ENCODE data around the gene PDGFC. TPM values are rescaled to one million over a fixed set of nuclear protein-coding genes. Genes with fewer than 3 reads are reported as not detected.

The PDGFC gene
- total and polyA plus RNA-seq, 5 experiments from 2014 or later = not detected

DNA sequence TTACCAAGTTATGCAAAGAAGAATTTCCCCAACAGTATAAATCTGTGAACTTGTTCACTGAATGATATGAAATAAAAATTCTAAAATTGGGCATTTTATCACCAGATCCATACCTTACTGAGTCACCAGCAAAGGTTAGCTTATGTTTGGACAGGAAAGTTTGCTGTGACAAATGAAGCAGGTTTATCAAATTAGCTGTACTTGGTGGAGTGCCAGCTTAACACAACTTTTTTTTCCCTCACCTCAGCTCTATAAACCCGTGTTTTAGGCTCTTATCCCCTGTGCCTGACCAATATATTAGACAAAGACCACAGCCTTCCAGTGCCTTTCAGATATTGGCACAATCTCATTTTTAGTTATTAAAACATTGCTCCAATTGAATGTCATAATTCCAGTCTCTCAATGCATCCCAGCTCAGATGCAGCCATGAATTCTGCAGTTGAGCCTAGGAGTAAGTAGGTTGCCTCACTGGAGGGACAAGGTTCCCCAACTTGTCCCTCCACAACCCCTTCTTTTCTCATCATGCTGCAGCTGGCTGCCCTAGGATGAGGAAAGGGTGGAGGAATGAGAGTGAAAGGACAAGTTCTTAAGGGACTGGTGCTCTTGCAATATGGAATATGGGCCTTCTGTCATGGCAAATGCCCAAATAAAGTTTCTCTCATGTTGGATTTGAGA is 27.0 kb upstream of the PDGFC start:
- Mint-ChIP-seq H3K9me3 (peaks cover 10 to 33% (median 18%) of the 10 kb centered on the region in 9 donors), H3K27me3 (peaks cover 0 to 3% (median 0%) of the 10 kb centered on the region in 5 donors), H3K4me1 (no peaks in the 10 kb centered on the region), H3K27ac (no peak overlapping the region), H3K4me3 (no peak overlapping the region), H3K36me3 (peaks cover 0 to 18% (median 3%) of the 10 kb centered on the region in 3 donors)
- POLR2A ChIA-PET = no interaction called here
- DNase-seq = no peak
- no peak for ATAC-seq

DNA sequence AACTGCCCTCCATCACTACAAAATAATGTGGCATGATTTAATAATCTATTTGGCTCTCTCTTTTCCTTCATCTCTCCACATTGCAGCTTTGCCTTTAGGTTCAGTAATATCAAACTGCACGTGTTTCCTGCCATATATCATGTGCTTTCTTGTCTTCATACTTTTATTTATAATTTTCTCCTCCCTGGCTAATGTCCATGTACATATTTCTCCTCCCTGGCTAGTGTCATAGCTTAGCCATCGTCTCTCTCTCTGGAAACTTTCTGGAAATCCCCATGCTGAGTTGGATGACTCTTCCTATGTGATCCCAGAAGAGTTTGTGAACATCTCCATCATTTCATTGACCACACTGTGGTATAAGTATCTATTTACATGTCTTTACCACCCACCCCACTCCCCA is 21.3 kb upstream of the PDGFC start:
- H3K36me3 Mint-ChIP-seq = peaks cover 0 to 18% (median 3%) of the 10 kb centered on the region in 3 donors
- no peak overlapping the region for H3K27ac Mint-ChIP-seq
- no peak for ATAC-seq
- H3K4me3 Mint-ChIP-seq = no peak overlapping the region
- peaks cover 0 to 2% (median 0%) of the 10 kb centered on the region in 5 donors for H3K27me3 Mint-ChIP-seq
- peaks cover 10 to 41% (median 17%) of the 10 kb centered on the region in 9 donors for H3K9me3 Mint-ChIP-seq
- POLR2A ChIA-PET = no interaction called here
- no peaks in the 10 kb centered on the region for H3K4me1 Mint-ChIP-seq
- no peak for DNase-seq

DNA sequence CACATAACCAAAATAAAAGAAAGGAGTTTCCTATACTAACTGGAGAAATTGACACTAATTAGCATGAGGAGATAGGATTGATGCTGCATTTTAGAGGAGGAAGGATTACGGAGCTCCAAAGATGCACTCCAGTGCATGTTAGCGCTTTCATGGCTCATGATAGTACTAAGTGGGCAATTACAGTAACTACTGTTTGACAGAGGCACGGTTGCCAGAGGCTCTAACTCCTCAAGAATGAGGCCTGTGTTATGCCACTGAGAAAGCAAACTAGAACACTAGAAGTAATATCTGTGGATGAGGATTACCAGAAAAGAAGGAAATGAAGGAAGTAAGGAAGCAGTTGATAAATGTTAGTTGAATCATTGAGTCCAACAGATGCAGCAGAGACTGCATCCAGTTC is 19.6 kb upstream of the PDGFC start:
- Mint-ChIP-seq H3K4me3 (no peak overlapping the region), H3K36me3 (peaks cover 0 to 5% (median 0%) of the 10 kb centered on the region in 3 donors), H3K9me3 (peaks cover 4 to 27% (median 11%) of the 10 kb centered on the region in 9 donors), H3K27ac (no peak overlapping the region), H3K4me1 (no peaks in the 10 kb centered on the region), H3K27me3 (peaks cover 0 to 2% (median 0%) of the 10 kb centered on the region in 5 donors)
- DNase-seq (no peak), ATAC-seq (no peak)
- POLR2A ChIA-PET = no interaction called here

DNA sequence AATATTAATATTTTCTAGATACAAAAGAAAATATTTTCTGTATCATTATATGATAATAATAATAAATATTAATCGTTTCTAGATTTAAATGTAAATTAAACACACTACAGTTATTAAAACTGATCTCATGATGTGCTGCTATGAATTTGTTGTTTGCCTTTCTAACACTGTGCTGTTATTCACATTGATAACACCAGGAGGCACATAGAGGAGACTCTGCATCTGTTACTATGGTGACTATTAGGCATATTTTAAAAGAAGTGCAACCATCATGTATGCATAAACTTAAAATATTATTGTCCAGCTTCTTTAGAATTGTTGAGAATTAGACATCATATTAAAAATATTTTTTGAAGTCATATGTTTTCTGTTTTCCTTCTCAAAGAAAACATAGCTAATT is 11.8 kb upstream of the PDGFC start:
- POLR2A ChIA-PET = no interaction called here
- Mint-ChIP-seq H3K4me1 (no peaks in the 10 kb centered on the region), H3K27ac (no peak overlapping the region), H3K9me3 (peaks cover 0 to 13% (median 3%) of the 10 kb centered on the region in 9 donors), H3K27me3 (peaks cover 0 to 8% (median 0%) of the 10 kb centered on the region in 5 donors), H3K4me3 (no peak overlapping the region), H3K36me3 (peaks cover 0 to 4% (median 0%) of the 10 kb centered on the region in 3 donors)
- ATAC-seq (no peak), DNase-seq (no peak)

DNA sequence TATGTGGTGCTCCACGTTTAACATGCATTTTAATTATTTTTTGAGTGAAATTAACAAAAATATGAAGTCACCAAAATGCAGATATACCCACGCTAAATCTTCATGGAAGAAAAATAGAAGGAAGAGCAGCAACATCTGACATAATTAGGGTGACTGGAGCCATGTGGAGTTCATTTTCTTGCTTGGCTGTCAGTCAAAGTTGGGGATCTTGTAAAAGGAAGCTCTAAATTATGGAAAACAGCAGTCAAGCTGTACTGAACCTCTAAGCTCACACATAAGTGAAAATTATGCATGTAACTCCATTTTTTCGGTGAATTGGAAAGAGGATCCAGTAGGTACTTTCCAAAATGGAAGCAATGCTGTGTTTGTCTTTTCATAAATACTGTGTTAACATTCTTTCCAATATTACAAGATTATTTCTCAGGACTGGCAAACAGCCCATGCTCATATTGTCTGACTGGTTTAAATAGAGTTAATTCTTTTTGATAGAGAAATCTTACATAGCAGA is 9.7 kb upstream of the PDGFC start:
- POLR2A ChIA-PET = no interaction called here
- no peaks in the 10 kb centered on the region for H3K4me1 Mint-ChIP-seq
- H3K4me3 Mint-ChIP-seq = no peak overlapping the region
- H3K36me3 Mint-ChIP-seq = peaks cover 0 to 4% (median 0%) of the 10 kb centered on the region in 3 donors
- H3K9me3 Mint-ChIP-seq = peaks cover 0 to 10% (median 3%) of the 10 kb centered on the region in 9 donors
- peaks cover 0 to 8% (median 2%) of the 10 kb centered on the region in 5 donors for H3K27me3 Mint-ChIP-seq
- ATAC-seq (no peak), DNase-seq (no peak)
- H3K27ac Mint-ChIP-seq = no peak overlapping the region

DNA sequence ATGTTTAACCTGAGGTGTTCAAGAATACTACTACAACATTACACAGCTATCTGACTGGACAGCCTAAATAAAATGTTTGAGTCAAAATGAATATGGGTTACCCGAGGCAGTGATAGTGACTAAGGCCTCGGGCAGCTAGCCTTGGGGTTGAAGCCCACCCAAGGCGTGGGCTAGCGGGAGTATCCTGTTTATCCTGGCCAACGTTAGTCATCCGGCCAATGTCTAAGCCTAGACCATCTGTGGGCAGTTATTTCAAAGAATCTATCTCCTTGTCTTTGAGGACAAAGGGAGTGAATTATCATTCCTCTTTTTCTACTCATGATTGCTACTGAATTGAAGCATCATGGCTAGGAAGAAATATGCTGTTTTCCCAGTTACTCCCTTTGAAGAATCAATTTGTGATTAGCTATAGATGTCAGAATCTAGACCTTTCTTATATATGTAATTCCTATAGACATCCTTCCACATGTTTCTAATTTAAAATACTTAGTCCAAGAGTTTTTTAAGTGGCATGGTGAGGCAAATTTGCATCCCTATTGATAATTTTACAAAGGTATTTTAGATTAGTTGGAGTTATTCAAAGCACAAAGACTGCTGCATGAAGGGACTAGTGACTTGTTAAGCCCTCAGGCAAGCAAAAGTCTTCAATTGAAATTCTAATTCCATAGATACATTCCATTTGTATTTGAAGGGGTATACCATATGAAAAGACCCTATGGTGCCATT is 6.0 kb upstream of the PDGFC start:
- DNase-seq (no peak), ATAC-seq (no peak)
- Mint-ChIP-seq H3K4me3 (no peak overlapping the region), H3K9me3 (peaks cover 0 to 11% (median 0%) of the 10 kb centered on the region in 9 donors), H3K27ac (no peak overlapping the region), H3K4me1 (peaks cover 0 to 2% (median 0%) of the 10 kb centered on the region in 4 donors), H3K36me3 (no peaks in the 10 kb centered on the region), H3K27me3 (peaks cover 14 to 40% (median 16%) of the 10 kb centered on the region in 5 donors)
- POLR2A ChIA-PET = no interaction called here

DNA sequence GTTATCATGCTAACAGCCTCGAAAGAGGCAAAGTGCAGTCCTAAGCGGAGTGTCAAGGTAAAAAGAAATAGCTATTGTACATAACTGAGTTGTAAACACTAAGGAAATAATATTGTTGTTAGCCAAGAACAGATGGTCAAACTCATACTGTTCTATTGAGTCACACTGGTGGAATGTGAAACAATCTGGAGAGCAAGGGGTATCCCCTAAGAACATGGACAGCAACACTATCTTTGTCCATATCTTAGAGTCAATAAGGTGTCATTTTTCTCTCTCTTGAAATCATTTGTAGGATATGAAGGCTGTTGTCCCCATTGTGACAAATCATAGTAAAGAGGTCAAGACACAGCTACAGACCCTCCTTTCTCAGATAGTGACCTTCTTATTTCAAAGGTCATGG is 4.5 kb upstream of the PDGFC start:
- Mint-ChIP-seq H3K9me3 (peaks cover 0 to 11% (median 0%) of the 10 kb centered on the region in 9 donors), H3K4me1 (peaks cover 0 to 6% (median 2%) of the 10 kb centered on the region in 4 donors), H3K27ac (no peak overlapping the region), H3K36me3 (no peaks in the 10 kb centered on the region), H3K27me3 (peaks cover 17 to 41% (median 20%) of the 10 kb centered on the region in 5 donors), H3K4me3 (no peak overlapping the region)
- ATAC-seq (no peak), DNase-seq (no peak)
- POLR2A ChIA-PET = no interaction called here

DNA sequence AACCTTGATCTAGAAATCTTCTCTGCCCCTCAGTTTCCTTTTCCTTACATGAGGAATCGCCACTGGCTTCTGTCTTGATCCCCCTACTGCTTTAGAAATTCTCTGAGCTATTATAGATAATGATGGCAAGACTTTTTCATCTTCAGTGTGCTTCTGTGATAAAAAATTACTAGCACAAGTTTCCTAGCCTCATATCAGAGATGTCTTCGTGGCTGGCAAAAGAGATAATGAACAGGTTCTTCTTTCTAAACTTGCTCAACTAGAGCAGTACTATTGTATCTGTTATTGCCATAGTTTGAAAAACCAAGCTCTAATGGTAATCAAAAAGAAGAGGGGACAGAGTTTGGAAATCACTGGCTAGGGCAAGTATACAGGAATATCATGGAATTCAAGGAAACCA is 4.1 kb upstream of the PDGFC start:
- peaks cover 2 to 8% (median 6%) of the 10 kb centered on the region in 4 donors for H3K4me1 Mint-ChIP-seq
- peaks cover 19 to 39% (median 25%) of the 10 kb centered on the region in 5 donors for H3K27me3 Mint-ChIP-seq
- no peak overlapping the region for H3K4me3 Mint-ChIP-seq
- H3K27ac Mint-ChIP-seq = no peak overlapping the region
- no peaks in the 10 kb centered on the region for H3K36me3 Mint-ChIP-seq
- ATAC-seq = no peak
- no peak for DNase-seq
- POLR2A ChIA-PET = no interaction called here
- H3K9me3 Mint-ChIP-seq = peaks cover 0 to 11% (median 0%) of the 10 kb centered on the region in 9 donors

DNA sequence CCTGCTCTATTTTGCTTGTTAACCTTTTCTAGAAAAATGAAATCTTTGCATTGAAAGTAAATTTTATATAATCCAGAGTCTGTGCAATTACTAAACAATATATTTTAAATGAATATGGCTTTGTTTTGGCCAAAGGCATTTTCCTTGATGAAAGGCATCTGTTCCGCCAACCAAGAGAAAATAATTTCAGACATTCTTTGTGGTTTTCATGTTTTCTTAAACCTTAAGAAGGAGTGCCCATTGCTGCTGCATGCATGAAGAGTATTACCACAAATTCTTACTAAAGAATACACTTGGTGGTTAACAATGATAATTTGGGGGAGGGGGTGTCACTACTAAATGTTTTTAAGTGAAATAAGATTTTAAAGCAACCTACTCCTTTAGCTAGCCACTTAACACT is 2.7 kb upstream of the PDGFC start:
- Mint-ChIP-seq H3K27ac (no peak overlapping the region), H3K27me3 (peaks cover 30 to 54% (median 34%) of the 10 kb centered on the region in 5 donors), H3K4me1 (peaks cover 2 to 15% (median 14%) of the 10 kb centered on the region in 4 donors), H3K4me3 (no peak overlapping the region), H3K9me3 (peaks cover 0 to 18% (median 0%) of the 10 kb centered on the region in 9 donors), H3K36me3 (no peaks in the 10 kb centered on the region)
- ATAC-seq = no peak
- POLR2A ChIA-PET = no interaction called here
- no peak for DNase-seq

DNA sequence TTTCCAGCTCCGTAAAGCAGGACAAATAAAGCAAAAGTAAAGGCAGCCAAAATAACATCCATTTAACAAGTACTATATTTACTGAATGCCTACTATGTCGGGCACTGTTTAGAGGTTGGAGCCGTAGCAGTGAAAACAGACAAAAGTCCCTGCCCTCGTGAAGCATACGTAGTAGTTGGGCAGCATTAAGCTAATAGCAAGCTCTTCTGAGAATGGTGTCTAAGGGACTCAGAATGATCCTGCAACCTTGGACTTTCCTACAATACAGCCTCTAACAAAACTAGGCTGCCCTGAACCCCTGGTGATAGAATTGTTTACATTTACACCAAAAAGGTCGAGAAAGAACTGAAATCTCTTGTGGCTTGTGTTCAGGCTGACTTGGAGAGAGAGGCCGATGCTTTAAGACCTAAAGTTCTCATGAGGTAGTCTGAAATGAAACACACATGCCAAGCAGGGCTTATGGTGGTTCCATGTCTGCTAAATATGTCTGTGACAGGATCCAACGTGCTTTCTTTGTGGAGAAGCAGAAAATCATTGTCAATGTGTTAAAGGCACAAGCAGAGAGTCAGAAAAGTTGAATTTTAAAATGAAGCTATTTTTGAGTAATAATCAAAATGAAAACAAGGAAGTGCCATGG is 898 bp upstream of the PDGFC start:
- H3K4me3 Mint-ChIP-seq = peak overlapping the region in 9 of 10 donors; percentile 26 to 56 (median 43)
- peaks cover 2 to 21% (median 15%) of the 10 kb centered on the region in 4 donors for H3K4me1 Mint-ChIP-seq
- no peak overlapping the region for H3K27ac Mint-ChIP-seq
- DNase-seq (no peak), ATAC-seq (no peak)
- peaks cover 0 to 8% (median 0%) of the 10 kb centered on the region in 3 donors for H3K36me3 Mint-ChIP-seq
- POLR2A ChIA-PET = no interaction called here
- peaks cover 1 to 24% (median 10%) of the 10 kb centered on the region in 9 donors for H3K9me3 Mint-ChIP-seq
- peaks cover 43 to 71% (median 47%) of the 10 kb centered on the region in 5 donors for H3K27me3 Mint-ChIP-seq

DNA sequence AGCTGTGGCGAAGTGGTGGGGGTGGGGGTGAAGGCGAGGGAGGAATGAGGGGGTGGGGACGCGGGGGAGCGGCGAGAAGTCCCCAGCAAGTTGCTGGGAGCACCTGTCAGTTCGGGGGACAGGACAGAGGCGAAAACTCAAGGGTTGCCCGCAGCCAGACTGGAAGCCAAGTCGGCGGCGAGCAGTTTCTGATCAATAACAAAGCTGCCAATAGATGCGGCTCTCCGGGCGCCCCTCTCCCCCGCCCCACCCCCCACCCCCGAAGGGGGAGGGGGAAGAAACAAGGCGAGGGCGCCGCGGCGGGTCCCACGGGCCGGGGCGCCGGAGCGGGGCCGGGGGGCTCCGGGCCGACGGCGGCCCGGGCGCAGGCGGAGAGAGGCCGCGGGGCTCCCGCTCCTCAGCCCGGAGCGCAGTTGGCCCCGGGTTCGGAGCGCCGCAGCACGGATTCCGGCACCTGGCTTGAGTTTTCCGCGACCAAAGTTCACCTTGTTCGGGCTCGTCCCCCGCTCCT is 379 bp downstream of the PDGFC start:
- Mint-ChIP-seq H3K36me3 (peaks cover 0 to 18% (median 0%) of the 10 kb centered on the region in 3 donors), H3K27ac (no peak overlapping the region), H3K27me3 (peaks cover 48 to 84% (median 53%) of the 10 kb centered on the region in 5 donors), H3K4me1 (peaks cover 3 to 21% (median 15%) of the 10 kb centered on the region in 4 donors), H3K9me3 (peaks cover 10 to 26% (median 15%) of the 10 kb centered on the region in 9 donors), H3K4me3 (peak overlapping the region in 8 of 10 donors; percentile 46 to 76 (median 70))
- ATAC-seq = no peak
- no peak for DNase-seq
- POLR2A ChIA-PET = no interaction called here

DNA sequence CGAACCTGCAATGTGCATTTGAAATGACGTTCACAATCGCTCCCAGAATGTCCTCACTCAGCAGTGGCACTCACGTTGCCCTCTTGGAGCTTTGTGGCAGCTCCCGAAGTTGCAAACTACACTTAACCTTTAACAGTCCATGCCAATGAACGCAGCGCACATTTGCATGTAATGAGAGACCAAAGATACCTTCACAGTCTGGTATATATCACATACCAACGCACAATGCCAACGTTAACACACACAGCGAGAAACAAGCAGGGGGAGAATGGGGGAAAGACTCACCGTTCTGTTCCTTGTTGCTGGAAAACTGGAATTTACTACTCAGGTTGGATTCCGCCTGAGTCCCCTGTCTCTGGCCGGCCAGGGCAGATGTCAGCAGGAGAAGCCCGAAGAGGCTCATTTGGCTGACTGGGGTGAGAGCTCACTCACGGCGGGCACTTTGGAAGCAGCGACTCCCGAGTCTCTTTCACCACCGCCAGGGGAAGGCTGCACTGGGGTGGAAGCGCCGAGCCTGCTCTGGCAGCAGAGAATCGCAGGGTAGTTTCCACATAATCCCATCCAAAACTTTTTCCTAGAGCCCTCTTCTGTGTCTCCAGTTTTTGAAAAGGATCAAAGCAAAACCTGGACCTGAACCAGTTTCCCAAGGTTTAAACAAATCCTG is 966 bp downstream of the PDGFC start:
- Mint-ChIP-seq H3K9me3 (peaks cover 10 to 27% (median 17%) of the 10 kb centered on the region in 9 donors), H3K4me3 (peak overlapping the region; percentile 3 to 76 (median 67)), H3K36me3 (peaks cover 0 to 18% (median 0%) of the 10 kb centered on the region in 3 donors), H3K27me3 (peaks cover 48 to 88% (median 53%) of the 10 kb centered on the region in 5 donors), H3K4me1 (peaks cover 3 to 21% (median 15%) of the 10 kb centered on the region in 4 donors), H3K27ac (no peak overlapping the region)
- ATAC-seq (no peak), DNase-seq (no peak)
- POLR2A ChIA-PET = no interaction called here
